H9 (cell line): ENCODE results near the gene FAR1. TPM values are rescaled to one million over a fixed set of nuclear protein-coding genes. Genes with fewer than 3 reads are reported as not detected.
A peak's percentile ranks its signal among the peaks of the same experiment; 100 is the strongest.

Experiments used
- DNase-seq: peaks from one replicate; pipeline ENCODE4 v3.0.0-alpha.2; 2017
- H2AFZ ChIP-seq: one replicate; pipeline ENCODE4 v1.6.1; 2013; ENCODE audit warnings: mild to moderate bottlenecking, low read length, control low read depth, moderate library complexity
- H2AK5ac ChIP-seq: 2 replicates; pipeline ENCODE4 v1.6.1; 2013; ENCODE audit warnings: low read length, control low read depth, mixed read lengths; ENCODE audit not compliant: insufficient read length
- H2BK120ac ChIP-seq: one replicate; pipeline ENCODE4 v1.6.1; 2013; ENCODE audit warnings: low read depth, mild to moderate bottlenecking, low read length, control low read depth, inconsistent platforms; ENCODE audit not compliant: poor library complexity, severe bottlenecking
- H2BK12ac ChIP-seq: 2 replicates; pipeline ENCODE4 v1.6.1; 2013; ENCODE audit warnings: low read length, control low read depth, mixed read lengths, low read depth; ENCODE audit not compliant: insufficient read length
- H2BK15ac ChIP-seq: 2 replicates; pipeline ENCODE4 v1.6.1; 2013; ENCODE audit warnings: low read depth, low read length, control low read depth
- H2BK20ac ChIP-seq: one replicate; pipeline ENCODE4 v1.6.1; 2013; ENCODE audit warnings: low read depth, mild to moderate bottlenecking, low read length, control low read depth, inconsistent platforms; ENCODE audit not compliant: poor library complexity, severe bottlenecking
- H2BK5ac ChIP-seq: 2 replicates; pipeline ENCODE4 v1.6.1; 2013; ENCODE audit warnings: low read length, control low read depth, mixed read lengths; ENCODE audit not compliant: insufficient read length
- H3K14ac ChIP-seq: 2 replicates; pipeline ENCODE4 v1.6.1; 2013; ENCODE audit warnings: low read length, control low read depth; ENCODE audit not compliant: insufficient read depth
- H3K18ac ChIP-seq: 2 replicates; pipeline ENCODE4 v1.6.1; 2013; ENCODE audit warnings: low read depth, mild to moderate bottlenecking, mixed read lengths, low read length, control low read depth; ENCODE audit not compliant: insufficient read length
- H3K23ac ChIP-seq: 2 replicates; pipeline ENCODE4 v1.6.1; 2013; ENCODE audit warnings: low read length, control low read depth, mixed read lengths, low read depth; ENCODE audit not compliant: insufficient read length
- H3K23me2 ChIP-seq: 2 replicates; pipeline ENCODE4 v1.6.1; 2013; ENCODE audit warnings: low read depth, mild to moderate bottlenecking, mixed read lengths, low read length, control low read depth; ENCODE audit not compliant: insufficient read length, poor library complexity, severe bottlenecking
- H3K27ac ChIP-seq: 2 replicates; pipeline ENCODE4 v1.5.1; 2013; ENCODE audit warnings: low read length, control low read depth, mixed read lengths, low read depth; ENCODE audit not compliant: insufficient read length
- H3K27me3 ChIP-seq: 2 replicates; pipeline ENCODE4 v1.6.1; 2013; ENCODE audit warnings: low read length, control low read depth, inconsistent platforms; ENCODE audit not compliant: insufficient read depth
- H3K4ac ChIP-seq: 2 replicates; pipeline ENCODE4 v1.6.1; 2013; ENCODE audit warnings: low read depth, mild to moderate bottlenecking, control low read depth, inconsistent platforms, low read length, moderate library complexity
- H3K4me1 ChIP-seq: 2 replicates; pipeline ENCODE4 v1.6.1; 2013; ENCODE audit warnings: low read length, control low read depth, inconsistent platforms; ENCODE audit not compliant: insufficient read depth
- H3K4me2 ChIP-seq: 2 replicates; pipeline ENCODE4 v1.6.1; 2013; ENCODE audit warnings: low read length, control low read depth, mixed read lengths; ENCODE audit not compliant: insufficient read length, insufficient read depth
- H3K56ac ChIP-seq: 2 replicates; pipeline ENCODE4 v1.6.1; 2013; ENCODE audit warnings: low read depth, mild to moderate bottlenecking, mixed read lengths, low read length, control low read depth; ENCODE audit not compliant: insufficient read length
- H3K79me1 ChIP-seq: 2 replicates; pipeline ENCODE4 v1.6.1; 2013; ENCODE audit warnings: low read depth, mild to moderate bottlenecking, moderate library complexity, low read length, control low read depth, inconsistent platforms; ENCODE audit not compliant: insufficient read depth, poor library complexity, severe bottlenecking
- H3K79me2 ChIP-seq: 2 replicates; pipeline ENCODE4 v1.6.1; 2013; ENCODE audit warnings: low read length, control low read depth, inconsistent platforms; ENCODE audit not compliant: insufficient read depth
- H3K9ac ChIP-seq: 2 replicates; pipeline ENCODE4 v1.6.1; 2013; ENCODE audit warnings: low read length, control low read depth, mixed read lengths; ENCODE audit not compliant: insufficient read length; ENCODE audit errors: extremely low read depth
- H3K9me3 ChIP-seq: one replicate; pipeline ENCODE4 v1.6.1; 2013; ENCODE audit warnings: low read depth, low read length, inconsistent platforms; ENCODE audit not compliant: control insufficient read depth
- H3T11ph ChIP-seq: one replicate; pipeline ENCODE4 v1.6.1; 2013; ENCODE audit warnings: mild to moderate bottlenecking, low read length, control low read depth, inconsistent platforms
- H4K20me1 ChIP-seq: one replicate; pipeline ENCODE4 v1.6.1; 2013; ENCODE audit not compliant: control insufficient read depth, insufficient read length, insufficient read depth
- H4K5ac ChIP-seq: 2 replicates; pipeline ENCODE4 v1.6.1; 2013; ENCODE audit warnings: low read depth, mild to moderate bottlenecking, mixed read lengths, low read length, control low read depth; ENCODE audit not compliant: insufficient read length
- H4K8ac ChIP-seq: replicated peaks from 2 replicates; pipeline ENCODE4 v1.6.1; 2013; ENCODE audit warnings: low read length, control low read depth, mixed read lengths, low read depth; ENCODE audit not compliant: insufficient read length
- H4K91ac ChIP-seq: 2 replicates; pipeline ENCODE4 v1.6.1; 2013; ENCODE audit warnings: low read depth, mild to moderate bottlenecking, moderate library complexity, mixed read lengths, low read length, control low read depth; ENCODE audit not compliant: insufficient read length
- H3K27ac Mint-ChIP-seq, 3 experiments: 2 replicates in 2 of 3; 3 replicates in 1 of 3; pipeline ENCODE4 v1.8.0; 2020 to 2021; ENCODE audit warnings: mixed read lengths in 3 of 3, mild to moderate bottlenecking in 1 of 3, moderate library complexity in 1 of 3
- H3K27me3 Mint-ChIP-seq: 2 replicates; pipeline ENCODE4 v1.8.0; 2021; ENCODE audit warnings: low read depth, mild to moderate bottlenecking, moderate library complexity, mixed read lengths
- H3K36me3 Mint-ChIP-seq, 3 experiments: 2 replicates in 2 of 3; 3 replicates in 1 of 3; pipeline ENCODE4 v1.8.0; 2020 to 2021; ENCODE audit warnings: low read depth in 3 of 3, mixed read lengths in 3 of 3; ENCODE audit not compliant: insufficient read depth in 1 of 3
- H3K4me1 Mint-ChIP-seq, 2 experiments: 2 replicates each; pipeline ENCODE4 v1.8.0; 2020; ENCODE audit warnings: mixed read lengths in 2 of 2
- H3K4me3 Mint-ChIP-seq, 2 experiments: 2 replicates in 1 of 2; 3 replicates in 1 of 2; pipeline ENCODE4 v1.8.0; 2020 to 2021; ENCODE audit warnings: mild to moderate bottlenecking in 2 of 2, mixed read lengths in 2 of 2, moderate library complexity in 1 of 2
- H3K9me3 Mint-ChIP-seq, 2 experiments: 2 replicates in 1 of 2; 3 replicates in 1 of 2; pipeline ENCODE4 v1.8.0; 2020; ENCODE audit warnings: mild to moderate bottlenecking in 2 of 2, mixed read lengths in 2 of 2, moderate library complexity in 1 of 2
- WGBS: extraction: QIAGEN DNeasy Blood & Tissue Kit; methylation state at CpG from one replicate; pipeline ENCODE4 v1.1.7; 2013; ENCODE audit warnings: missing lambda C conversion rate, low lambda C conversion rate, mixed read lengths; ENCODE audit not compliant: insufficient read length; ENCODE audit errors: extremely low coverage; 5-methylcytosine and 5-hydroxymethylcytosine counted together
- total RNA-seq: library from RNA; stranded (reverse); gene quantifications from 2 replicates; pipeline ENCODE4 v1.2.1, GENCODE V29; 2021
- TF ChIP-seq, protein P1 (sequence below): fragments of 200-600 bp; sonication (generic); conservative IDR thresholded peaks from 3 replicates; pipeline ENCODE4 v1.8.0; 2021; ENCODE audit warnings: antibody characterized with exemption, mild to moderate bottlenecking

Gene FAR1
- total RNA-seq, 1 experiment from 2014 or later = 72.5 TPM

- Histone ChIP-seq H4K20me1 (no peaks in the 10 kb centered on the region), H3K79me2 (no peaks in the 10 kb centered on the region), H3K4me1 (no peaks in the 10 kb centered on the region; the same call in 1 of the 2 replicates), H2BK12ac (no peak overlapping the region), H3K23me2 (no peaks in the 10 kb centered on the region), H3K23ac (no peak overlapping the region), H3K14ac (no peak overlapping the region), H2BK20ac (no peak overlapping the region), H2BK120ac (no peak overlapping the region), H3K4me2 (no peak overlapping the region), H3K18ac (no peak overlapping the region), H4K8ac (no peak overlapping the region), H3K27ac (no peak overlapping the region), H3T11ph (no peak overlapping the region), H4K5ac (no peak overlapping the region), H3K27me3 (no peaks in the 10 kb centered on the region), H3K9me3 (no peaks in the 10 kb centered on the region), H2BK15ac (no peak overlapping the region), H3K4ac (no peak overlapping the region), H4K91ac (no peak overlapping the region), H3K56ac (no peak overlapping the region), H2BK5ac (no peak overlapping the region), H2AK5ac (no peak overlapping the region), H3K79me1 (no peaks in the 10 kb centered on the region), H2AFZ (no peak overlapping the region), H3K9ac (no peak overlapping the region)
- H3K4me1 Mint-ChIP-seq = peaks cover 25 to 39% of the 10 kb centered on the region in 2 experiments
- H3K4me3 Mint-ChIP-seq = no peak overlapping the region
- DNase-seq = no peak
- no CpG with 5 or more reads among the region's 1 CpG for WGBS
- peak overlapping the region in 2 of 3 experiments; percentile 95 to 99; a peak in 3 of 7 replicates for H3K27ac Mint-ChIP-seq
- peaks cover 5% of the 10 kb centered on the region; the same call in 1 of the 2 replicates for H3K27me3 Mint-ChIP-seq
- TF ChIP-seq, protein P1, sequence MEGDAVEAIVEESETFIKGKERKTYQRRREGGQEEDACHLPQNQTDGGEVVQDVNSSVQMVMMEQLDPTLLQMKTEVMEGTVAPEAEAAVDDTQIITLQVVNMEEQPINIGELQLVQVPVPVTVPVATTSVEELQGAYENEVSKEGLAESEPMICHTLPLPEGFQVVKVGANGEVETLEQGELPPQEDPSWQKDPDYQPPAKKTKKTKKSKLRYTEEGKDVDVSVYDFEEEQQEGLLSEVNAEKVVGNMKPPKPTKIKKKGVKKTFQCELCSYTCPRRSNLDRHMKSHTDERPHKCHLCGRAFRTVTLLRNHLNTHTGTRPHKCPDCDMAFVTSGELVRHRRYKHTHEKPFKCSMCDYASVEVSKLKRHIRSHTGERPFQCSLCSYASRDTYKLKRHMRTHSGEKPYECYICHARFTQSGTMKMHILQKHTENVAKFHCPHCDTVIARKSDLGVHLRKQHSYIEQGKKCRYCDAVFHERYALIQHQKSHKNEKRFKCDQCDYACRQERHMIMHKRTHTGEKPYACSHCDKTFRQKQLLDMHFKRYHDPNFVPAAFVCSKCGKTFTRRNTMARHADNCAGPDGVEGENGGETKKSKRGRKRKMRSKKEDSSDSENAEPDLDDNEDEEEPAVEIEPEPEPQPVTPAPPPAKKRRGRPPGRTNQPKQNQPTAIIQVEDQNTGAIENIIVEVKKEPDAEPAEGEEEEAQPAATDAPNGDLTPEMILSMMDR = no peak
- H3K36me3 Mint-ChIP-seq = no peaks in the 10 kb centered on the region
- H3K9me3 Mint-ChIP-seq = no peaks in the 10 kb centered on the region
These were observed 109.9 kb downstream of the FAR1 start for GRCh38 chr11:13778345-13778744.
